HepG2 (cell line): Measurements from ENCODE around the gene PHOSPHO2. TPM values are rescaled to one million over a fixed set of nuclear protein-coding genes. Genes with fewer than 3 reads are reported as not detected.

Experiments
- ARNT2 ChIP-seq: sonication (generic); formaldehyde crosslinking; IDR thresholded peaks from 2 replicates; pipeline ENCODE4 v1.8.0; 2022; ENCODE audit warnings: mild to moderate bottlenecking, low read depth, missing genetic modification reagents, moderate library complexity
- ATF4 ChIP-seq, 2 experiments: fragments of 450-650 bp in 1 of 2; sonication (generic) in 1 of 2; formaldehyde crosslinking; IDR thresholded peaks; 2 replicates each; pipeline versions ENCODE4 v1.5.0 to v1.8.0; 2020 to 2022; ENCODE audit warnings: mild to moderate bottlenecking in 1 of 2, missing genetic modification reagents in 1 of 2
- ETV5 ChIP-seq: IDR thresholded peaks from 2 replicates; pipeline ENCODE4 v1.6.1; 2018; ENCODE audit warnings: missing biosample characterization, missing genetic modification reagents, inconsistent platforms, borderline replicate concordance
- GATAD1 ChIP-seq: IDR thresholded peaks from 2 replicates; pipeline ENCODE4 v1.6.1; 2016; ENCODE audit warnings: missing genetic modification reagents, missing compliant biosample characterization
- ISL2 ChIP-seq: sonication (generic); formaldehyde crosslinking; IDR thresholded peaks from 2 replicates; pipeline ENCODE4 v1.5.0; 2020; ENCODE audit warnings: missing genetic modification reagents
- MLXIP ChIP-seq: sonication (generic); formaldehyde crosslinking; IDR thresholded peaks from 2 replicates; pipeline ENCODE4 v1.9.0; 2021; ENCODE audit warnings: missing genetic modification reagents, borderline replicate concordance
- MTF1 ChIP-seq: sonication (generic); formaldehyde crosslinking; IDR thresholded peaks from 2 replicates; pipeline ENCODE4 v1.5.0; 2020; ENCODE audit warnings: missing genetic modification reagents
- REST ChIP-seq, 2 experiments: IDR thresholded peaks; 2 replicates each; pipeline ENCODE4 v1.6.1; 2011 to 2012; ENCODE audit warnings: low read length in 2 of 2, borderline replicate concordance in 1 of 2, low read depth in 1 of 2, mild to moderate bottlenecking in 1 of 2, moderate library complexity in 1 of 2
- ZGPAT ChIP-seq: IDR thresholded peaks from 2 replicates; pipeline ENCODE4 v1.6.1; 2016; ENCODE audit warnings: mild to moderate bottlenecking
- ZNF17 ChIP-seq: sonication (generic); formaldehyde crosslinking; IDR thresholded peaks from 2 replicates; pipeline ENCODE4 v1.5.0; 2020; ENCODE audit warnings: mild to moderate bottlenecking, missing genetic modification reagents
- ZNF574 ChIP-seq: sonication (generic); formaldehyde crosslinking; IDR thresholded peaks from 2 replicates; pipeline ENCODE4 v1.4.0; 2020; ENCODE audit warnings: missing genetic modification reagents
- ZNF678 ChIP-seq: sonication (generic); formaldehyde crosslinking; IDR thresholded peaks from 2 replicates; pipeline ENCODE4 v1.4.0; 2020; ENCODE audit warnings: mild to moderate bottlenecking, missing genetic modification reagents
- ZNF710 ChIP-seq: sonication (generic); formaldehyde crosslinking; IDR thresholded peaks from 2 replicates; pipeline ENCODE4 v1.5.0; 2020; ENCODE audit warnings: mild to moderate bottlenecking, missing genetic modification reagents, borderline replicate concordance
- polyA plus RNA-seq, 8 experiments: library from polyadenylated mRNA; depleted of rRNA in 3 of 8; stranded (reverse) in 7 of 8; unstranded in 1 of 8; fragments of >200 nt; fragmentation: Illumina TruSeq in 4 of 8; extraction: Trizol in 4 of 8; gene quantifications; 2 replicates each; pipeline versions ENCODE4 v1.2.1 to v1.2.3, GENCODE V29; 2011 to 2016; ENCODE audit warnings: low read depth in 4 of 8, missing spikeins in 1 of 8, mixed read lengths in 1 of 8; ENCODE audit not compliant: insufficient read depth in 1 of 8
- total RNA-seq, 5 experiments: library from RNA; depleted of rRNA; stranded (reverse); fragments of >200 nt; fragmentation: Illumina TruSeq; extraction: Trizol; gene quantifications; 2 replicates each; pipeline ENCODE4 v1.2.3, GENCODE V29; 2016; ENCODE audit warnings: low read depth in 1 of 5

PHOSPHO2 gene
- total and polyA plus RNA-seq, 2 of the 13 experiments (the other 11 are each of a cell fraction or from before 2014, with no cell fraction given), result 6.1 to 11.4 TPM

- TF ChIP-seq REST (IDR thresholded peaks at IDR 0.05; ENCODE audit: borderline replicate concordance in 1 of 2, low read depth in 1 of 2, low read length in 2 of 2), result no peak
- no peak for TF ChIP-seq ZNF678 (CRISPR knock-in tag)
- TF ChIP-seq ZNF17 (CRISPR knock-in tag), result no peak
- peak; percentile 88; the same call in 1 of the 2 replicates for TF ChIP-seq ZGPAT
- TF ChIP-seq ZNF710 (CRISPR knock-in tag), result no peak; the same call in 1 of the 2 replicates
- TF ChIP-seq MLXIP (CRISPR knock-in tag), result no peak
- TF ChIP-seq ARNT2 (CRISPR knock-in tag), result no peak
- TF ChIP-seq ZNF574 (CRISPR knock-in tag), result 0 out of 2 replicates have a peak, but pooled peaks have one; percentile 43
- TF ChIP-seq MTF1 (CRISPR knock-in tag), result no peak
- TF ChIP-seq GATAD1 (CRISPR knock-in tag), result no peak
- peak; percentile 88 for TF ChIP-seq ISL2 (CRISPR knock-in tag)
- TF ChIP-seq ETV5, result peak; percentile 95
- TF ChIP-seq ATF4 (CRISPR knock-in tag; IDR thresholded peaks at IDR 0.05), result peak in 1 of 2 experiments; percentile 7; a peak in 1 of 4 replicates
These were observed 10.7 kb upstream of the PHOSPHO2 start (continued) for GRCh38 chr2:169683425-169684134.
